Loucy (cell line): ENCODE data around the gene KRABD2.
"Not testable (repeated sequence)": the region's sequence is repeated elsewhere in the genome, so short reads cannot be mapped to it uniquely, and the experiment has no call there.

Experiments used
- H2AFZ ChIP-seq: fragments of 200-600 bp; sonication (generic); 2 replicates; pipeline ENCODE4 v1.6.0; 2016; ENCODE audit warnings: antibody characterized with exemption, mild to moderate bottlenecking, low read length, moderate library complexity
- H3F3A ChIP-seq: fragments of 200-600 bp; 2 replicates; pipeline ENCODE4 v1.6.0; 2016; ENCODE audit warnings: antibody characterized with exemption, low read depth, mild to moderate bottlenecking
- H3K27me3 ChIP-seq: fragments of 200-600 bp; sonication (generic); 2 replicates; pipeline ENCODE4 v1.6.1; 2014; ENCODE audit warnings: low read length, mild to moderate bottlenecking; ENCODE audit not compliant: insufficient read depth, poor library complexity, severe bottlenecking
- H3K36me3 ChIP-seq: fragments of 200-600 bp; sonication (generic); 2 replicates; pipeline ENCODE4 v1.6.1; 2016; ENCODE audit warnings: low read length; ENCODE audit not compliant: insufficient read depth
- H3K4me1 ChIP-seq: fragments of 200-600 bp; sonication (generic); 2 replicates; pipeline ENCODE4 v1.5.1; 2014; ENCODE audit warnings: low read length, mild to moderate bottlenecking; ENCODE audit not compliant: insufficient read depth, poor library complexity, severe bottlenecking
- H3K4me2 ChIP-seq: fragments of 200-600 bp; sonication (generic); 2 replicates; pipeline ENCODE4 v1.6.0; 2014; ENCODE audit warnings: antibody characterized with exemption, low read length, low read depth, mild to moderate bottlenecking; ENCODE audit not compliant: poor library complexity, severe bottlenecking
- H3K4me3 ChIP-seq: fragments of 200-600 bp; sonication (generic); 2 replicates; pipeline ENCODE4 v1.5.1; 2014; ENCODE audit warnings: low read length, mild to moderate bottlenecking, mixed read lengths; ENCODE audit not compliant: poor library complexity, severe bottlenecking
- H3K79me2 ChIP-seq: fragments of 200-600 bp; sonication (generic); 2 replicates; pipeline ENCODE4 v1.6.1; 2014; ENCODE audit warnings: low read length; ENCODE audit not compliant: insufficient read depth
- H3K9ac ChIP-seq: fragments of 200-600 bp; sonication (generic); 2 replicates; pipeline ENCODE4 v1.6.0; 2014; ENCODE audit warnings: mild to moderate bottlenecking, low read depth, low read length, moderate library complexity; ENCODE audit not compliant: poor library complexity, severe bottlenecking
- H3K9me2 ChIP-seq: fragments of 200-600 bp; sonication (generic); replicated peaks from 2 replicates; pipeline ENCODE4 v1.6.1; 2016; ENCODE audit warnings: low read depth, low read length, mixed read lengths
- H3K9me3 ChIP-seq: fragments of 200-600 bp; sonication (generic); 2 replicates; pipeline ENCODE4 v1.6.1; 2014; ENCODE audit warnings: mild to moderate bottlenecking, antibody characterized with exemption, low read length, low read depth; ENCODE audit not compliant: insufficient read depth
- H4K20me1 ChIP-seq: fragments of 200-600 bp; sonication (generic); 2 replicates; pipeline ENCODE4 v1.6.0; 2014; ENCODE audit warnings: antibody characterized with exemption, low read length, mild to moderate bottlenecking; ENCODE audit not compliant: insufficient read depth, poor library complexity, severe bottlenecking
- EZH2phosphoT487 ChIP-seq: fragments of 200-600 bp; IDR thresholded peaks from 2 replicates; pipeline ENCODE4 v1.6.1; 2018; ENCODE audit warnings: antibody characterized with exemption, mild to moderate bottlenecking, moderate library complexity, borderline replicate concordance
- TF ChIP-seq, protein P1 (sequence below): fragments of 200-600 bp; sonication (generic); conservative IDR thresholded peaks from 2 replicates; pipeline ENCODE4 v1.5.1; 2014; ENCODE audit warnings: mild to moderate bottlenecking, antibody characterized with exemption, low read length

The KRABD2 gene

GRCh38 chr17:8375738-8376259 lies 705 bp downstream of the KRABD2 start:
- Histone ChIP-seq H3K4me3 (peak overlapping the region; percentile 84), H4K20me1 (peaks cover 41% of the 10 kb centered on the region), H3K9ac (peak overlapping the region; percentile 82), H3F3A (peaks cover 24% of the 10 kb centered on the region), H3K27me3 (no peaks in the 10 kb centered on the region), H3K36me3 (peaks cover 41% of the 10 kb centered on the region), H2AFZ (peak overlapping the region; percentile 85; the same call in 1 of the 2 replicates), H3K79me2 (peaks cover 45% of the 10 kb centered on the region), H3K9me2 (no peaks in the 10 kb centered on the region), H3K4me1 (peaks cover 35% of the 10 kb centered on the region), H3K4me2 (peak overlapping the region; percentile 98), H3K9me3 (no peaks in the 10 kb centered on the region)
- TF ChIP-seq, protein P1, sequence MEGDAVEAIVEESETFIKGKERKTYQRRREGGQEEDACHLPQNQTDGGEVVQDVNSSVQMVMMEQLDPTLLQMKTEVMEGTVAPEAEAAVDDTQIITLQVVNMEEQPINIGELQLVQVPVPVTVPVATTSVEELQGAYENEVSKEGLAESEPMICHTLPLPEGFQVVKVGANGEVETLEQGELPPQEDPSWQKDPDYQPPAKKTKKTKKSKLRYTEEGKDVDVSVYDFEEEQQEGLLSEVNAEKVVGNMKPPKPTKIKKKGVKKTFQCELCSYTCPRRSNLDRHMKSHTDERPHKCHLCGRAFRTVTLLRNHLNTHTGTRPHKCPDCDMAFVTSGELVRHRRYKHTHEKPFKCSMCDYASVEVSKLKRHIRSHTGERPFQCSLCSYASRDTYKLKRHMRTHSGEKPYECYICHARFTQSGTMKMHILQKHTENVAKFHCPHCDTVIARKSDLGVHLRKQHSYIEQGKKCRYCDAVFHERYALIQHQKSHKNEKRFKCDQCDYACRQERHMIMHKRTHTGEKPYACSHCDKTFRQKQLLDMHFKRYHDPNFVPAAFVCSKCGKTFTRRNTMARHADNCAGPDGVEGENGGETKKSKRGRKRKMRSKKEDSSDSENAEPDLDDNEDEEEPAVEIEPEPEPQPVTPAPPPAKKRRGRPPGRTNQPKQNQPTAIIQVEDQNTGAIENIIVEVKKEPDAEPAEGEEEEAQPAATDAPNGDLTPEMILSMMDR, result no peak

DNA sequence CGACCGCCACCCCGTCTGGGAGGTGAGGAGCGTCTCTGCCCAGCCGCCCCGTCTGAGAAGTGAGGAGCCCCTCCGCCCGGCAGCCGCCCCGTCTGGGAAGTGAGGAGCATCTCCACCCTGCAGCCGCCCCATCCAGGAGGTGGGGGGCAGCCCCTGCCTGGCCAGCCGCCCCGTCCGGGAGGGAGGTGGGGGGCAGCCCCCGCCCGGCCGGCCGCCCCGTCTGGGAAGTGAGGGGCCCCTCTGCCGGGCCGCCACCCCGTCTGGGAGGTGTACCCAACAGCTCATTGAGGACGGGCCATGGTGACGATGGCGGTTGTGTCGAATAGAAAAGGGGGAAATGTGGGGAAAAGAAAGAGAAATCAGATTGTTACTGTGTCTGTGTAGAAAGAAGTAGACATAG lies 2.6 kb downstream of the KRABD2 start:
- peaks cover 19% of the 10 kb centered on the region for H3F3A ChIP-seq
- peaks cover 21% of the 10 kb centered on the region for H3K4me1 ChIP-seq
- peaks cover 21% of the 10 kb centered on the region for H4K20me1 ChIP-seq
- not testable (repeated sequence) for H3K4me2 ChIP-seq, H3K27me3 ChIP-seq, H2AFZ ChIP-seq, H3K4me3 ChIP-seq, H3K9me3 ChIP-seq, H3K9ac ChIP-seq, H3K9me2 ChIP-seq
- peaks cover 26% of the 10 kb centered on the region for H3K79me2 ChIP-seq
- H3K36me3 ChIP-seq, result peaks cover 22% of the 10 kb centered on the region

- Histone ChIP-seq H3K9me2 (no peaks in the 10 kb centered on the region), H3K36me3 (peaks cover 7% of the 10 kb centered on the region; the same call in 1 of the 2 replicates), H3K4me3 (no peak overlapping the region), H3K4me2 (no peak overlapping the region), H3K9me3 (no peaks in the 10 kb centered on the region), H3K79me2 (peaks cover 14% of the 10 kb centered on the region), H4K20me1 (peaks cover 8% of the 10 kb centered on the region), H3K4me1 (peaks cover 13% of the 10 kb centered on the region), H3K9ac (no peak overlapping the region), H2AFZ (no peak overlapping the region), H3F3A (peaks cover 8% of the 10 kb centered on the region), H3K27me3 (no peaks in the 10 kb centered on the region)
- TF ChIP-seq, protein P1, result no peak
- no peak for TF ChIP-seq EZH2phosphoT487
These were observed 4.1 kb downstream of the KRABD2 start for GRCh38 chr17:8372422-8372821.

DNA sequence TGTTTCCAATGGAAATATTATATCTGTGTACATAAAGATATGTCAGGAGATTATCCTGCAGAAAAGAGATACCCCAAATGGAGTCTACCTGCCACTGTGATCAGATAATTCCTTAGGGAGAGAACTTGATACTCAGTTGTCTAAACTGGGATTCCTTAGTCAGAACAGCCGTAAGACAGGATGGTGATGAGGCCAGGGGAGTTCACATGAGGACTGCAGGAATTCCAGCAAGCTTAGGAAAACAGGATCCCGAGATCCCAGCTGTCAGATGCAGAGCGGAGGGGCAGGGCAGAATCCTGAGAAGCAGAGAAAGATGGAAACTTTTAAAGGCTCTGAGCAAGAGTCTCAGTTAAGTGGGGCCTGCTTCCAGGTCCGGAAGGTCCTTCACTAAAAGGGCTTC lies 4.7 kb downstream of the KRABD2 start:
- H3K9me3 ChIP-seq, result no peaks in the 10 kb centered on the region
- no peak overlapping the region for H3K4me2 ChIP-seq
- peaks cover 11% of the 10 kb centered on the region for H3K4me1 ChIP-seq
- no peak overlapping the region for H3K4me3 ChIP-seq
- peaks cover 1% of the 10 kb centered on the region for H4K20me1 ChIP-seq
- H3K9me2 ChIP-seq, result no peaks in the 10 kb centered on the region
- H3K36me3 ChIP-seq, result peaks cover 1% of the 10 kb centered on the region; the same call in 1 of the 2 replicates
- H3K79me2 ChIP-seq, result peaks cover 14% of the 10 kb centered on the region
- H3K27me3 ChIP-seq, result no peaks in the 10 kb centered on the region
- TF ChIP-seq, protein P1, result no peak
- TF ChIP-seq EZH2phosphoT487, result no peak
- no peak overlapping the region for H2AFZ ChIP-seq
- H3F3A ChIP-seq, result peaks cover 2% of the 10 kb centered on the region
- no peak overlapping the region for H3K9ac ChIP-seq
